Body of pancreas (tissue), 4 donors: ENCODE results near the gene PLPP1.

Experiments used
- CTCF ChIP-seq, 7 experiments: fragments of 450-650 bp in 4 of 7; fragments of 200-600 bp in 3 of 7; sonication (generic) in 3 of 7; IDR thresholded peaks; one replicate each; pipeline ENCODE4 v1.5.1; 2016 to 2019; ENCODE audit warnings: antibody characterized with exemption in 7 of 7
- POLR2A ChIP-seq, 3 donors: fragments of 450-650 bp; IDR thresholded peaks; one replicate each; pipeline ENCODE4 v1.6.1; 2016; ENCODE audit warnings: antibody characterized with exemption in 3 of 3, mild to moderate bottlenecking in 2 of 3

- TF ChIP-seq CTCF (IDR thresholded peaks at IDR 0.05) (no peak), POLR2A (IDR thresholded peaks at IDR 0.05) (no peak)
Measured at GRCh38 chr5:55557123-55557522, 22.4 kb upstream of the PLPP1 start.
